ENCODE results near the gene EPHB6. TPM values are rescaled to one million over a fixed set of nuclear protein-coding genes. Genes with fewer than 3 reads are reported as not detected.

The EPHB6 gene
- total RNA-seq, 4 donors from 2014 or later: 15.2 to 40.4 (median 26.1) TPM

DNA sequence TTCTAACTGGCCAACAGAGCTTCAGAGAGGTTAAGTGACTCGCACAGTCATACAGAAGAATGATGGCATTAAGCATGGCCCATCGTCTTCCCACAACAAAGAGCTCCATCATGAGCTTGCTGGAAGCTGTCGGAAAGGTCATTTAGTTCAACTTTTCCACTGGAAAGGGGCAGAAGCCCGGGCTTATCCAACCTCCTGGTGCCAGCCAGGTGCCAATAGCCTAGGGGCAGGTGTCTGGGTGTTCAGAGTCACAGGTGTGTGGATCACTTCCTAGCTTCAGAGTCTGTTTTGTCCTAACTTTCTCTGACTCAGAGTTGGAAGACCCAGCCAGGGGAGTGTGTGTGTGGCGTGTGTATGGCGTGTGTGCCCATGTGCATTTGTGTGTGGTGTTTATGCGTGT, 32.0 kb downstream of the EPHB6 start:
- Histone ChIP-seq H3K27me3 (peaks cover 0 to 8% (median 0%) of the 10 kb centered on the region in 4 donors), H3K27ac (peak overlapping the region in 1 of 4 donors; percentile 71), H3K4me3 (no peak overlapping the region), H3K9me3 (no peaks in the 10 kb centered on the region), H3K36me3 (no peaks in the 10 kb centered on the region), H3K4me1 (peaks cover 0 to 48% (median 8%) of the 10 kb centered on the region in 3 donors)
- no peak for DNase-seq
- 28 to 35% methylated on average over 4 to 7 of the region's 7 CpGs for WGBS, 2 donors
- intact Hi-C loops (cut with DNase I): no loop called here
- TF ChIP-seq POLR2A (IDR thresholded peaks at IDR 0.05): no peak
- TF ChIP-seq, protein P1, sequence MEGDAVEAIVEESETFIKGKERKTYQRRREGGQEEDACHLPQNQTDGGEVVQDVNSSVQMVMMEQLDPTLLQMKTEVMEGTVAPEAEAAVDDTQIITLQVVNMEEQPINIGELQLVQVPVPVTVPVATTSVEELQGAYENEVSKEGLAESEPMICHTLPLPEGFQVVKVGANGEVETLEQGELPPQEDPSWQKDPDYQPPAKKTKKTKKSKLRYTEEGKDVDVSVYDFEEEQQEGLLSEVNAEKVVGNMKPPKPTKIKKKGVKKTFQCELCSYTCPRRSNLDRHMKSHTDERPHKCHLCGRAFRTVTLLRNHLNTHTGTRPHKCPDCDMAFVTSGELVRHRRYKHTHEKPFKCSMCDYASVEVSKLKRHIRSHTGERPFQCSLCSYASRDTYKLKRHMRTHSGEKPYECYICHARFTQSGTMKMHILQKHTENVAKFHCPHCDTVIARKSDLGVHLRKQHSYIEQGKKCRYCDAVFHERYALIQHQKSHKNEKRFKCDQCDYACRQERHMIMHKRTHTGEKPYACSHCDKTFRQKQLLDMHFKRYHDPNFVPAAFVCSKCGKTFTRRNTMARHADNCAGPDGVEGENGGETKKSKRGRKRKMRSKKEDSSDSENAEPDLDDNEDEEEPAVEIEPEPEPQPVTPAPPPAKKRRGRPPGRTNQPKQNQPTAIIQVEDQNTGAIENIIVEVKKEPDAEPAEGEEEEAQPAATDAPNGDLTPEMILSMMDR (IDR thresholded peaks at IDR 0.05): no peak

DNA sequence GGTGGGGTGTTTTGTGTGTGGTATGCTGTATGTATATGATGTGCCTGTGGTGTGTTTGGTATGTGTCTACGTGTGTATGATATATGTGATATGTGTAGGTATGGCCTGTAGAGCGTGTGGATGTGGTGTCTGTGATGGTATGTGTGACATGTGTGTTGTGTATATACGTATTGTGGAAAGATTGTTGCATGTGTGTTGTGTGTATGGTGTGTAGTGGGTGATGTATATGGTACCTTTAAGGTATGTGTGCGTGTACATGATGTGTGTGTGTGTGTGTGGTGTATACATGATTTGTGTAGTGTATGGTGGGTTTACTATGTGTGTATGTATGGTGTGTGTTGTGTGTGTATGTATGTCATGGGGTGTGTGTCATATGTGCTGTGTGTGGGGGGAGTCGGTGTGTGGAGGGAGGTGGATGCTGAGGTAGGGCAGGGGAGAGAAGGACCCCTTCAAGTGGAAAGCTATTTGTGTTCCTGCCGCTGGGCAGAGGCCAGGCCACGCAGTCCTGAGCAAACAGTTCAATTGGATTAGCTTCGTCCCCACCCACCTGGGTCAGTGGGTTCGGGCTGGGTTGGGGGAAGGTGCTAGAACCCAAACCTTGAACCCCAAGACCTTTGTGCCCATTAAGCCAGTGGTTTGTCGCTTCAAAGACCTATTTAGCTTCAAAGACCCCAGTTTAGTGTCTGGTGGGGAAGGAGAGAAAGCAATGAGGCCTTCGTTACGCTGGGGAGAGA, 32.6 kb downstream of the EPHB6 start:
- H3K9me3 ChIP-seq: no peaks in the 10 kb centered on the region
- 89% methylated on average over 11 to 12 of the region's 12 CpGs for WGBS, 2 donors
- H3K27ac ChIP-seq: no peak overlapping the region
- H3K4me1 ChIP-seq: peaks cover 0 to 43% (median 8%) of the 10 kb centered on the region in 3 donors
- no peaks in the 10 kb centered on the region for H3K36me3 ChIP-seq
- TF ChIP-seq, protein P1 (IDR thresholded peaks at IDR 0.05): no peak
- no peak for TF ChIP-seq POLR2A (IDR thresholded peaks at IDR 0.05)
- DNase-seq: no peak
- peaks cover 0 to 10% (median 0%) of the 10 kb centered on the region in 4 donors for H3K27me3 ChIP-seq
- intact Hi-C loops (cut with DNase I): no loop called here
- H3K4me3 ChIP-seq: no peak overlapping the region

DNA sequence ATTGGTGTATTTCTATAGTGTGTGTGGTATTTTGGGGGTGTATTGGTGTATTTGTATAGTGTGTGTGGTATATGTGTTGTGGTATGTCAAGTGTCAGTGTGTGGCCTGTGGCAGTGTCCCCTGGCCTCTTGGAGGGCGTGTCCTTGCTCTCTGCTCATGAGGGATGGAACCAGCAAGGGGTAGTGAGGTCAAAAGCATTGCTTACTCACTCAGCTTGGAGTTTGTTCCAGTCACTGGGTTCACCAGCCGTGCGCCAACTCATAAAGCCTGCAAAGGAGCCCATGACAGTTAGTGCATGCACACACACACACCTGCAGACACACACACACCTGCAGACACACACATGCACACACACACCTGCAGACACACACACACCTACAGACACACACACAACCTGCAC, 34.9 kb downstream of the EPHB6 start:
- Histone ChIP-seq H3K9me3 (no peaks in the 10 kb centered on the region), H3K27me3 (peaks cover 0 to 16% (median 0%) of the 10 kb centered on the region in 4 donors), H3K36me3 (no peaks in the 10 kb centered on the region), H3K4me1 (peaks cover 0 to 25% (median 8%) of the 10 kb centered on the region in 3 donors), H3K4me3 (no peak overlapping the region), H3K27ac (no peak overlapping the region)
- TF ChIP-seq, protein P1 (IDR thresholded peaks at IDR 0.05): no peak
- TF ChIP-seq POLR2A (IDR thresholded peaks at IDR 0.05): no peak
- intact Hi-C loops (cut with DNase I): no loop called here
- no peak for DNase-seq
- WGBS, 2 donors: 47 to 67% methylated on average over 2 to 3 of the region's 3 CpGs

DNA sequence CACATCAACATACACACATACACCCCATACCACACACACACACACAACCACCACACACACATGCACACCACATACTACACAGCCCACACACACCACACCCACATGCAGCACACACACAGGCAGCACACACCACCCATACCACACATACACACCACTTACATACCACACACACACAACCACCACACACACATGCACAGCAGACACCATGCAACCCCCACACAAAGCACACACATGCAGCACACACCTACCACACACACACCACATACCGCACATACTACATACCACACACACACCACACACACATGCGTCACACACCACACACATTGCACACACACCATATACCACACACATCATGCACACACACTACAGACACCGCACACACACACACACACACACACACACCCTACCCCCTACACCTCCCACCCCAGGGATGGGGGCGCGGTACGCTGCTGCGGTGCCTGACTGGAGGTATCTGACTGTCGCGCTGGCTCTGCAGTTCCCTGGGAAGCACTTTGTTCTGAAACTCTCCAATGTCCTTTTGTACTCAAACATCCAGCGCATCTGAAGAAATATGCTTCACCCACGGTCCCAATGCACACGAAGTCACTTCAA, 36.1 kb downstream of the EPHB6 start:
- no peak overlapping the region for H3K4me3 ChIP-seq
- peaks cover 0 to 13% (median 4%) of the 10 kb centered on the region in 3 donors for H3K4me1 ChIP-seq
- peaks cover 0 to 16% (median 0%) of the 10 kb centered on the region in 4 donors for H3K27me3 ChIP-seq
- WGBS, 2 donors: 80 to 85% methylated on average over 12 of the region's 12 CpGs
- TF ChIP-seq, protein P1 (IDR thresholded peaks at IDR 0.05): no peak
- TF ChIP-seq POLR2A (IDR thresholded peaks at IDR 0.05): no peak
- no peak overlapping the region for H3K27ac ChIP-seq
- no peaks in the 10 kb centered on the region for H3K9me3 ChIP-seq
- no peaks in the 10 kb centered on the region for H3K36me3 ChIP-seq
- intact Hi-C loops (cut with DNase I): no loop called here
- DNase-seq: no peak

DNA sequence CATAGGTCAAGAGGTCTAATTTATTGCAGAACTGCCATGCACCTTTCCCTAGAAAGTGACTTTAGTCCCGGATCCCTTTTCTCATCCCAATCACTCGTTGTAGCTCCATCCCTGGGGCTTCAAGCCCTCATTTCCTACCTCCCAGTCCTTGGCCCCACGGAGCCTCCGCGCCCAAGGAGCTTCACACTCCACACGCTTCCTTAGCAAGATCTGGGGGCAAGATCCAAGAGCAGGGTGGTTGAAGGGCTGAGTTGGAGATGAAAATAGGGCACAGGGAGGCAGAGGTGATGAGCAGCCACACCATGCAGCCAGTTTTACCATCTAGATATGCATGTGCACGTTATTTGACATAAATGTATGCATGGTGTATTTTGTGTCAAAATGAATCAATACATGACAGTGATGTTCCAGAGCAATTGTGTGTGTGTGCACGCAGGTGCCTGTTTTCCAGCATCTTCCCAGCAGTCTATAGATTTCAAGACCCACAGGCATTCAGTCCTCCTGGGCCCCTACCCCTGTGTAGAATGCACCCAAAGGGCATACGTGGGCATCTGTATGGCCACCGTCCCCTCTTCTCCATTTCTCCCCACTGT, 36.7 kb downstream of the EPHB6 start:
- H3K9me3 ChIP-seq: no peaks in the 10 kb centered on the region
- no peak overlapping the region for H3K4me3 ChIP-seq
- no peak for DNase-seq
- H3K36me3 ChIP-seq: no peaks in the 10 kb centered on the region
- H3K27me3 ChIP-seq: peaks cover 0 to 16% (median 0%) of the 10 kb centered on the region in 4 donors
- H3K27ac ChIP-seq: no peak overlapping the region
- WGBS, 2 donors: 85 to 88% methylated on average over 10 of the region's 10 CpGs
- no peak for TF ChIP-seq POLR2A (IDR thresholded peaks at IDR 0.05)
- TF ChIP-seq, protein P1 (IDR thresholded peaks at IDR 0.05): no peak
- intact Hi-C loops (cut with DNase I): no loop called here
- H3K4me1 ChIP-seq: peaks cover 0 to 7% (median 0%) of the 10 kb centered on the region in 3 donors
